Amygdala (tissue), 56 donors: ENCODE measurements around the gene RREB1.
A peak's percentile ranks its signal among the peaks of the same experiment; 100 is the strongest.

Experiments used
- DNase-seq, 56 donors: peaks; one replicate each; lab custom pipeline; 2025; lab: John Stamatoyannopoulos, UW

The RREB1 gene

DNA sequence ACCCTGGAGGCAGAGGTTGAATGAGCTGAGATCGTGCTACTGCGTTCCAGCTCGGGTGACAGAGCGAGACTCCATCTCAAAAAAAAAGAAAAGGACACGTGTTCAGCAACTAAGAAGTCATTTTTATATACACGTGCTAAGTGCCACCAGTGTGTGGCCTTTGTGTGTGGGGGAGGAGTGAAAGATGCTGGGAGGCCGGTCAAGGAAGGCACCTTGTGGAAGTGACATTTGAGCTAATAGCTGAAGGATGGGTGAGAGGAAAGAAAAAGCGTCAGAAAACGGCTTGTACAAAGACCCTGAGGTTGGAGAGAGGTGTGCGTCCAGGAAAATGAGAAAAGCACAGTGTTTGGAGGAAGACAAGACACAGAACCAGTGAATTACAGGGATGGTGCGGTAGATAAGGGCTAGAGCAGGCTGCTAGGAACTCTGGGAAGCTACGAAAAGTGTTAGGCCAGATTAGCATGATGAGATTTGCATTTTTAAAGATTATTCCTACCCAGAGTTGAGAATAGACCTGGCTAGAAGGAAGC lies 11.6 kb downstream of the RREB1 start:
- no peak for DNase-seq

DNA sequence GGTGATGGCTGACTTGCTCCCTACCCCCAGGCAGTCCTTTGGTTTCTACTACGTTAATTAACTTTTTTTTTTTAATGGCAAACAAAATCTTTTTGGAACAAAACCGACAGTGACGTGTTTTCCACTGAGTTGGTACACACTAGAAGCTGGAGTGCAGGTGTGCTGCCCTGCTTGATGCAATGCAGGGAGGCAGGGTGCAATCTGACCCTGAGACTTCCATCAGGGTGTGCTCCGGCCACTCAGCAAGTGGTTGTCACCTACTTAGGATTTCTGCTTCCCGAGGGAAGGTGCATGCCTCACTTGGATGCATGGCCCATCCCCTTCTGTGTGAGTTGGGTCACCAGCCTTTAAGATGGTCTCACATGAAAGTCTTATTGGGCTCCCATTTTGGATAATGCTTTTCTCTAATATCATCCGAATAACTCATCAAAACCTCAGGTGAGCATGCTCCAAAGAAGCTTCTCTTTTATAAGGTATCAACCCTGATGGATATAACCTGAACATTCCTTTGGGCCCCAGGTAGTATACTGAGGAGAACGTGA lies 14.0 kb downstream of the RREB1 start:
- DNase-seq, result no peak

DNA sequence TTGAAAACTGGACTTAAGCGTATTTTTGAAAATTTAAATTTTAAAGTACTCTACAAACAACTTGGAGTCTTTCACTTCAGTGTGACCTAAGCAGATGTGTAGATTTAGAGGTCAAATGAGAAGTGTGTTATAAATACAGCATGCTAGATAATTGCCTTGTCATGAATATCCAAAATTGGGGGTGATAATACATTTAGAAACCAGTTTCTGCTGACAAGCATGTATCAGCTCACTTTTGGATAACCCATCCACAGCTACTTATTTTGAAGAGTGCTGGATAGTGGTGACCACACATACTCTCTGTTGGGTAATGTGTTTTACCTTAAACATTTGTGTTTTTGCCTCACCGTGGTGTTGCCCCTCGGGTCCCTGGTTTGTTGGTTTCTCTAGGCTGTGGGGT lies 14.9 kb downstream of the RREB1 start:
- DNase-seq, result no peak

DNA sequence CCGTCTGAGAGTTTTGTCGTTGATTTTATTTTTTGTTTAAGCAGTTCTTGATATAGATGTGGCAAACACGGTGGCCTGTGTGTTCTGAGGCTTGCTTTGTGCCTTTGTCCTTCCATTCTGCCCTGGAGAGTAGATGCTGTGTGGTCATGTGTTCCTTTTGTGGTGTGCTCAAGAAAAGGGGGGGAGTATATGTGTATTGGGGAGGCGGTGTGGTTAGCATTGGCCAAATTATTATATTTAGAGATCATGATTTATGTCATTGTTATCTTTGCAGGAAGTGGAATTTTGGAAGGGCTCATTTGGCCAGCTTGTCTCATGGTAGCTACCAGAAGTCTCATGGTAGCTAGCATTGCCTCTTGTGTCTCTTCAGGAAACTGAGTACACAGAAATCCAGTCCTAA lies 16.4 kb downstream of the RREB1 start:
- no peak for DNase-seq

DNA sequence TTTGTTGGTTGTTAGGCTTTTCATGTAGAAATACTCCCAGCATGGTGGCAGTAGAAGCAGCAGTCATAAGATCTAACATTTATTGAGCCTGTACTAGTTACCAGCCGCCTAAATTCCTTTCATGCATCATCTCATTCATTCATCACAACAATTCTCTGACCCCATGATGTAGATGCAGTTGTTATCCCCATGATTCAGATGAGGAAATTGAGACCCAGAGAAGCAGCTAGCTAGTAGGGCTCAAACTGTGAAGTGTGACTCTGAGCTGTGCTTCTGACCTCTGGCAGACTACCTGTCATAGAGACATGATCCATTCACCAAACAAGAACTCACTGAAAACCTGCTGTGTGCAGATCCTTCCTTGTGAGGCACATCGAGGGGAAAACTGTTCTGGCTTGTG lies 16.9 kb downstream of the RREB1 start:
- DNase-seq, result no peak

DNA sequence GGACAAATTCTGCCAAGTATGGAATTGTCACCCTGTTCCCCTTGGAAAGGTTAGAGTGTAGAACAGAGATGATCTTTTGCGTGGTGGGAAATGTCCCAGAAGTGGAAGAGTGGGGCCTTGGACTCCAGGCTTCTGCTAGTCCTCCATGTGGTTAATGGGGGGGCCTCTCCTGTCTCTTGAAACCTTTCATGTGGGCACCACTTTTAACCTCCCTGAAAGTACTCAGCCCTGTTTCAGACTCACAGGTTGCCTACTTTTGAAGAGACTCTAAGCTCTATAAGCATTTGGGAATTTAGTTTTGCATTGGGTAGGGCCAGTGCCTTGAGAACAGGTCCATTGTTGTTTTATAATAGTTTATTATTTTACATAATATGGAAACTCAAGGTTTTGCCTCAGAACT lies 17.5 kb downstream of the RREB1 start:
- no peak for DNase-seq

DNA sequence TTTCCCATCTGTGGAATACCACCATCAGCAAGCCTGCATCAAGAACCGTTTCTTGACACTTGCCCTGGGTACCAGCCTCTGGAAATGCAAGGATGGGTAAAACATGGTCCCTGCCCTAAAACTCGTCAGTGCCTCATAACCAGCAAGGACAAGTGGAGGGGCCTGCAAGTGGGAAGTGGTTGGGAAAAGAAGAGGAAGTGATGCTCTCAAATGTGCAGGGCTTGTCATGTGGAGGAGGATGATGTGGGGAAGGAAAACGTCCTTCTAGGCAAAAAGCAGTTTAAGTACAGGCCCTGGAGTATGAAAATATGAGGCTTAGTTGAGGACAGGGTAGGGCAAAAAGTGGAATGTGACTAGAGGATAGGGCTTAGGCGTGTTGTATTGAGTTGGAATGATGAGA lies 19.0 kb downstream of the RREB1 start:
- DNase-seq, result peak in 1 of 56 donors; percentile 28

DNA sequence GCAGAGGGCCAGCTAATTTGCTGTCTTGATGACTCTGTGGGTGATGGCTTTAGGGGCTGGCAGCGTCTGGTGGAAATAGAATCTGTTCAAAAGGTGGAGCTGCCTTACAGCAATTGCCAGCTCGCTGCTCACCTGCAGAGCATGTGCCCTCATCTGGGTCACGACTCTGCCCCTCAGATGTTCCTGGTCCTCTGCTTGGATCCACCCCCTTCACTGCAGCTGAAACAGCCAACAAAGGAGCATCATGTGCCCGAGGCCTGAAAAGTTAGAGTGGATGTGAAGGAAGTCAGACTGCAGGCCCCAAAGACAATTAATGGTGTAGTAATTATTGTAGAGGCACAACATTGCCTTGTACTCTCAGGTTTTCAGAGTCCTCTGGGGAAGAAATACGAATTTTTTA lies 19.9 kb downstream of the RREB1 start:
- no peak for DNase-seq

DNA sequence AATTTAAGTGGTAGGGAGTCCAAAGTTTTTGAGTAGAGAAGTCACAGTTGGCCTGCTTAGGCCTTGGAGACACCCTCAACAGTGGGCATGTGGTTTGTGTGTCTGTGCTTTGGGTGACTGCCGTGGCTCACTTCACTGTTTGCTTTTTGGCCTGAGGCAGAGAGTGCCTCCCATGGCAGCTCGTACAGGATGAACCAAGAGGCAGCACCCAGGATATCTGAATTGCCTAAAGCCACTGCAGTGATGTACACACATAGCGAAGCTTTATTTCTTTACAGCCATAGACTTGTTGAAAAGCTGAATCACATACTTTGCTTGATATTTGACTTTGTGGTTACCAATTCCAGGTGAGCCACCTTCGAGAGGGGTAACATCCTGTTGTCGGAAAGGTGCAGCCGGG lies 21.6 kb downstream of the RREB1 start:
- DNase-seq, result no peak

DNA sequence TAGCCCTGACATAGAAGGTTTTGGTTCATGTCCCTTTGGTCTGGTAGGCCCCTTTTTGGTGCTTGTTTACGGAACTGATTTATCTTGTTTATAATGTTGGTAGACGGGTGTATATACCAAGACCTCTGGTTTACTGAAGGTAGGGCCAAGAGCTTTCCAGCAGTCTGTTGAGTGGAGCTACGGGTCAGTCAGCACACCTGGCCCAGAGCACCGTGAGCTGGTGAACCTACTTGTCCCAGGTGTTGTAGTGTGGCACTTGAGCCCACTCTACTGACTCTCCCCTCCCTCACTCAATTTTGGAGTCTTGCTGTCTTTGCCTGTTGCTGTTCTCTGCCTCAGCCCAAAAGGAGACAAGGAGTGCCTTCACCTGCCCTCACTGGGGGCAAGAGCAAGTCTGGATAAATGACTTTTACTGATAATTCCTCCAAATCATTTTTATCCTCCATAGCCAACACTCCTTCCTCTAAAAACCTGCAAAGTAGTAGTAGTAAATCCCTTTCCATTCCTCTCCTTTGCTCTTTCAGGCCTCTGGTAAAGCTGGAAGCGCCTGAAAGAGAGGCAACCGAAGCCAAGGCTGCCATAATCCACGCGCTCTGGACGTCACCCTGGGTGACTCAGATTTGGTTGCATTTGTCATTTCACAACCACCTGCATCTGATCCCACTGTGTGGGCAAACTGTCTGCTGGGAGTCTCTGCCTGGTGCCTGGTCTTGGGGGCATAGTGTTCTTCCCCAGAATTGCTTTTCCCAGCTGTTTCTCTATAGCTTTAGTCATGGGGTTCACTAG lies 22.2 kb downstream of the RREB1 start:
- DNase-seq, result no peak

DNA sequence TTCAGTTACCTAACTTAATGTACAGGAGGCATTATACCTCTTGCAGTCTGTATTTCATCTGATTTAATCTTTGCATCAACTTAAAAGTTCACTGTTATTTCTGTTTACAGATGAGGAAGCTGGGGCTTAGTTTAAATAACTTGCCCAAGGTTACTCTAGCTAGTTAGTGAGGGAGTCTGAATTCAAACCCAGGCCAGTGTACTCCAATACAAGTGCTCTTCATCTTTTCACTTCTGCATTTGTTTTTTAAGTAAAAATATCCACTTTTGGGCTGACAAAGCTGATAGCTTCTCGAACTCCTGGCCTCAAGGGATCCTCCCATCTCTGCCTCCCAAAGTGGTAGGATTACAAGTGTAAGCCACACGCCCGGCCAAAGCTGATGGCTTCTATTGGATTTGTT lies 23.6 kb downstream of the RREB1 start:
- DNase-seq, result no peak

DNA sequence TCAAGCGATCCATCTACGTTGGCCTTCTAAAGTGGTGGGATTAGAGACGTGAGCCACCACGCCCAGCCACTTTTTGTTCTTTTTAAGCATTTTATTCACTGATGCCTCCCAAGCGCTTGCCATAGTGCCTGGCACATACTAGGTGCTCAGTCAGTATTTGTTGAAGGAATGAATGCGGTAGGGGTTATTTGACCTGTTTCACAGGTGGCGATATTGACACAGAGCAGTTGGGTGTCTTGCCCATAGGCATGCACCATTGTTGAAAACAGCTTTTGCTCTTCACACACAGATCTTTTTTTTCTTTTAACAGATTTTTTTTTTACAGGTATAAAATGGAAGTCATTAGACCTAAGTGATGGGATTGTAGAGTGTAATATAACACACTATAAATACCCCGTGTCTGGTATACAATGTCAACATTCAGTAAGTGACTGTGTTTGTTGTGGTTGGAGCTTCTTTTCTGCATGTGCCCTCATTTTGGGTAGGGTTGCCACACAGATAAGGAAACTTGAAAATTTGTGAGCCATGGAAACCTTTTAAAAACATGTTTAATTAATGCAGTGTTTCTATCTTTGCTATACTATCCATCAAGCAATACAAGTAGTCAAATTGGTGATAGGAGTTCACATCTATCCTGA lies 24.8 kb downstream of the RREB1 start:
- DNase-seq, result no peak

DNA sequence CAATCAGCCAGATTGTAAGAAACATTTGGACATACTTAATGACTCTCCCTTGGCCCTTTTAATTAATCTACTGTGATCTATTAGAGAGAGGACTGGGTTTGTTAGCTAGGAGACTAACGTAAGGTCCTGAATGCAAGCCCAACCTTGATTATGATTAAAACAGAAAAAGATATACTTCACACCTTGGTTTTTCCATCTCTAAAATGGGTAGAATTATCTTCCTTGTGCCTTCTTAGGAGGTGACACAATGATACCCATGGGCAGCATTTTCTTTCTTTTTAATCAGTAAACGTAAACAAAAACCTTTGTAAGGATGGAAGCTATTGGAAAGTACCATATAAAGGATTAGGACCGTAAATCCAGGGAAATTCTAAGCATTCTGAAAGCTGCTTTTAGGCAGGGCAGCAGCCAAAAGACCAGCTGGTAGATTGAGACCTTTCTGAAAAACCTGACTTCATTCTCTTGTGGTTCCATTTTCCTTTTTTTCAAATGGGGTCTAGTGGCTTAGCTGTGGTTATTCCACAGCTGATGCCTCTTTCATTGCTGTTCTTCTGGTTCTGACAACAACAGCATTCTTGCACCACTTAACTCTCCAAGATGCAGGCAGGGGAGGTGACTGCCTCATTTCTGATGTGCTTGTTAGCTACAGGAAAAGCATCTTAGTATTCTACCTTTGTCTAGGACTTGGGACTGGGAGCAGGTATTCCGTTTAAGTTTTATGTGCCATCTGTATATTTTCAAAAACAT lies 27.4 kb downstream of the RREB1 start:
- no peak for DNase-seq

DNA sequence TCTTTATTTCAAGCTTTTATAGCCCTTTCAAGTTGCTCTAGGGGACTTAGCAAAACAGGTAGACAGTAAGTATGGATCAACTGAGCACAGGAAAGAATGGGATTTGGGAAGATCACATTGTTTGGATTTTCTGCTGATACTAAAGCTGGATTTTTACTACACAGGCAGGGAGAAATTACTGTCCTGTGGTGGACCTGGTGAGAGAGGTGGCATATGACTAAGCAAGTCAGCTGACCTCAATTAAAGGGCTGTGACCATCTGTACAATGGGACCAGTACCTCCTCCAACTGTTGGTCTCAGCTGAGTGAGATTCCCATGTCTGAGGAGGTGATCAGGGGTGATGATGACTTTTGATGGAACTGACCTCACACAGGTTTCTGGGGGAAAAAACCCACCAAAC lies 28.0 kb downstream of the RREB1 start:
- no peak for DNase-seq

DNA sequence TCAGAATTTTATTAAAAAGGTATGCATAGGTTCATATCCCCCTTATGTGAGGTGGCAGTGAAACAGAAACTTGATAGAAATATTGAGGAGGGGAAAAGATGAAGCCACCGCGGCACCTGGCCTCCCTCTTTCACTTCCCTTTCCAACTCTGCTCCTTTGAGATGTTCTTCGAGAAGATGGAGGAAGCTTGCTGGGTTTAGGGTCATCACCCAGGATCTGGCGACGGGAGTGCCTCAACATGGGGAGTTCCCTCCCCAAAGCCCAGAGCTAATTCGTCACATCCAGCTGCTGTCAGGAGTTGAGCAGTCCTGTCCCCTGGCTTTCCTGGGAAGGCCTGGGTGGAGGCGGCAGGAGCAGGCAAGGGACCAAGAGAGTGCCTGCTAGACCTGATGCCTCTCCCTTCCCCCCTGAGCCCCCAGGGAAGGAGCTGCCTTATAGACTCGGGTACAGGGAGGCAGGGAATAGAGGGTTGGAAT lies 29.1 kb downstream of the RREB1 start:
- DNase-seq, result no peak

DNA sequence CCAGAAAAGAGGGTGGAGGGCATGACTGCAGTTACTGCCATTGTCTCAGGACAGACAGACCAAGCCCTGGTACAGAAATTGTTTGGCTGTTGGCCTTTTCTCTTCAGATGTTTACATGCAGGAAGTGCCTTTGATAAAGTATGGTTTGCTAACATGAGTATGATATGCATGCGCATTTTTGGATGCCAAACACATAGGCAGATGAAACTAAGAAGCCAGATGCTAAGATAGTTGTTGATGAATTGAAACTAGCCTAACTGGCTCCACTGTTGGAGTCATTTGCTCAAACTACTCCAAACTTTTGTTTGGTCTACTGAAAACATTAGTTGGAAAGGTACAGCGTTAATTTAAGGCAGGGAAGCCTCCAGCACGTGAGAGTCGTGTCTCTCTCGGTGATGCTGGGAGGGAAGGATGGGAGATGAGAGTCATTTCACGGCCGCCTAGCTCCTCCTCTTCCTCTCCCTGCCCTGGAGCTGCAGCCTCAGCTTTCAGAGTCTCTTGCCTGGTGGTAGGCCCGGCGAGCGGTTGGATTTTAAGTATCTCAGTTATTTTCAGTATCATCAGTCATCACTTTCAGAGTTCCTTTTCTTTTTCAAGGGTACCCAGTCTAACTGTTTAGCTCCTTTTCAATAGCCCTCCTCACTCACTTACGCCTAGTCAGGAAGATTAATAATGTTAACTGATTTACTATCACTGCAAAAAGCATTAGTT lies 29.7 kb downstream of the RREB1 start:
- DNase-seq, result peak in 4 of 56 donors; percentile 12 to 15 (median 14)

DNA sequence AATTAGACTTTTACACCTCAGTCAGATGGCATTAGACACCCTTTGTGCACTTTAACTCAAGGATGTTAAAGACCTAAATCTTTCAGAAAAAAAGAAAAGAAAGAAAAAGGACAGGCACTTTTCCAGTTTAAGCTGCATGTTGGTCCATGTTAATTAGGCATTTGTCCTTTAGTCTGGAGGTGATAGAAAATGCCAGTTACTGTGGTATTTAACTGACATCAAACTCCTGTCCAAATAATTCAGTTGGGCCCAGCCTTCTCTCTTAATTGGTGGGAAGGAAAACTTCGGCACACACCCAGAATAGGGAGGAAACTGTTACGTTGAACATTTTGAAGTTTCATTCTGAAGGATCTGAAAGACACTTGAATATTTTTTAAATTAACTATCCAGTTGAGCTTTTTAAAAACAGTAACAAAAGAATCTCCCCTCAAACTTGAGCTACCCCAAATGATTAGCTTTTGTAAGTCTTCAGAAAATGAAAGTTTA lies 30.3 kb downstream of the RREB1 start:
- no peak for DNase-seq

DNA sequence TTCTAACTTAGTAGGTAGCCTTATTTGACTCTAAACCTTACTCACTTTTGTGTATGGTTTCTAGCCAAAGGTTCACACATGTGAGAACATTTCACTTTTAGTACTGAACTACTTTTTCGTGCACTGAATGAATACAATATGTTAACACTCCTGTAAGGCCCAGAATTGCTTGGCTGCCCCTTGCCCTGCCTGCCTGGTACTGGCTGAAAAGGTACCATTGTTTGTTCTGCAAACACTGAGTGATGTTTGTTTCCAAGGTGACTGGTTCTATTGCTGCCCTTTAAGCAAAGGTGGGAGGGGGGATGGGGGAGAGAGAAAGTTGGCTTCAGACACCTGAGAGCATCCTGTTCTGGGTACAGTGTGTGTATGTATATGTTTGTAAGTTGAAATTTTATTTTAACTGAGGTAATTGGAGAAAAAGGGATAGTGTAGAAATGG lies 31.2 kb downstream of the RREB1 start:
- DNase-seq, result no peak

DNA sequence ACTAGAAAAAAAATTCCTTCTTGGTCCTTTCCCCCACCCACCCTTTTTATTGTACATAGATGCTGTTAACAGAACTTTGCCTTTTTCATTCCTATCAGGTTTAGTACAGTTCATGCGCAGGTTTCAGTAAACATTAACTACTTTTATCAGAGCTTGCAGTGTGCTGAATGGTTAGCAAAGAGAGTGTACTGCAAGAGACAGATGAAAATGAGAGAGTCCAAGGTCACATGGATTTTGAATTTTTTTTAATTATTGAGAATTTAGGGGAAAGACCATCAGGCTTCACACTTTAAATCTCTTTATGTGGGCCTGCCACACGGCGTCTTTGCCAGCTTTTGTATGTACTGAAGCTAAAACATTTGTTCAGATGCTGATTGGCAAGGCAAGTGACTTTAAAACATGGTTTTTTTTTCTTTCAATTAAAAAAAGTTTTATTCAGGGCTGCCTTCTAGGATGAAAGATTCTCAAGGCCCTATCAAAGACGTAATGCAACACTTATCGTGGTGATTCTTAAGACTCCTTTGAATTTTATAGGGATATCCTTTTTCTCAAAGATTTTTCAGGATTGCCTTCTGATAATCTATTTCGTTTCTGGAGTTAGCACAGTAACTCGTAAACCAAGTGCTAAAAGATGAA lies 32.2 kb downstream of the RREB1 start:
- DNase-seq, result no peak
